ENCODE results near the gene ADAMTSL1. TPM values are rescaled to one million over a fixed set of nuclear protein-coding genes. Genes with fewer than 3 reads are reported as not detected.

The ADAMTSL1 gene
- total and polyA plus RNA-seq, 2 experiments from 2014 or later, result 2.3 to 5.0 TPM

DNA sequence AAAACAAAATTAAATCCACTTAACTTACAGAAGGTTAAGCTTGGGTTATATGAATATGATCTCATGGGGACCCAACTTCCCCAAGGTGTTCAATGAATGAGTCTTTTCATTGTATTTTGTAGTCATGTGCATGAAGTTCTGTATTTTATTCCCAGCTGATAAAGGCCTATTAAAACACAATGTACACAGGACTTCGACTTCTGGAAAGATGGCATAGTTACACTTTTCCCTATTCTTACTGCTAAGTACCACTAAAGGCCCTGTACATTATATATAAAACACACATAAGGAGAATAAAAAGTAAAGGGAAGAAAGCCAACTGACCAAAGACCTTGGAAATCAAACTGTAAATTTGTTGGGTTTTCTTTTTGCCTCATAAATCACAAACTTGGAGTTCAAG, 336.6 kb downstream of the ADAMTSL1 start:
- Mint-ChIP-seq H3K4me1 (peaks cover 3% of the 10 kb centered on the region), H3K27me3 (ENCODE audit: insufficient read depth, low read depth, poor library complexity) (peaks cover 1% of the 10 kb centered on the region), H3K9me3 (no peaks in the 10 kb centered on the region), H3K36me3 (ENCODE audit: low read depth) (no peaks in the 10 kb centered on the region), H3K4me3 (no peak overlapping the region), H3K27ac (no peak overlapping the region)
- Histone ChIP-seq H3F3A (replicated peaks; ENCODE audit: low read depth) (no peaks in the 10 kb centered on the region), H4K20me1 (replicated peaks; ENCODE audit: insufficient read depth) (no peaks in the 10 kb centered on the region), H3K79me2 (replicated peaks; ENCODE audit: insufficient read depth) (no peaks in the 10 kb centered on the region), H3K4me2 (no peak overlapping the region), H3K27me3 (ENCODE audit: insufficient read depth) (no peaks in the 10 kb centered on the region), H3K36me3 (ENCODE audit: insufficient read depth) (no peaks in the 10 kb centered on the region), H3K4me1 (ENCODE audit: insufficient read depth) (peaks cover 3% of the 10 kb centered on the region), H3K4me3 (no peak overlapping the region), H3K9me2 (ENCODE audit: insufficient read depth) (no peaks in the 10 kb centered on the region), H3K27ac (ENCODE audit: low read depth) (no peak overlapping the region), H2AFZ (no peak overlapping the region)
- TF ChIP-seq, protein P1, sequence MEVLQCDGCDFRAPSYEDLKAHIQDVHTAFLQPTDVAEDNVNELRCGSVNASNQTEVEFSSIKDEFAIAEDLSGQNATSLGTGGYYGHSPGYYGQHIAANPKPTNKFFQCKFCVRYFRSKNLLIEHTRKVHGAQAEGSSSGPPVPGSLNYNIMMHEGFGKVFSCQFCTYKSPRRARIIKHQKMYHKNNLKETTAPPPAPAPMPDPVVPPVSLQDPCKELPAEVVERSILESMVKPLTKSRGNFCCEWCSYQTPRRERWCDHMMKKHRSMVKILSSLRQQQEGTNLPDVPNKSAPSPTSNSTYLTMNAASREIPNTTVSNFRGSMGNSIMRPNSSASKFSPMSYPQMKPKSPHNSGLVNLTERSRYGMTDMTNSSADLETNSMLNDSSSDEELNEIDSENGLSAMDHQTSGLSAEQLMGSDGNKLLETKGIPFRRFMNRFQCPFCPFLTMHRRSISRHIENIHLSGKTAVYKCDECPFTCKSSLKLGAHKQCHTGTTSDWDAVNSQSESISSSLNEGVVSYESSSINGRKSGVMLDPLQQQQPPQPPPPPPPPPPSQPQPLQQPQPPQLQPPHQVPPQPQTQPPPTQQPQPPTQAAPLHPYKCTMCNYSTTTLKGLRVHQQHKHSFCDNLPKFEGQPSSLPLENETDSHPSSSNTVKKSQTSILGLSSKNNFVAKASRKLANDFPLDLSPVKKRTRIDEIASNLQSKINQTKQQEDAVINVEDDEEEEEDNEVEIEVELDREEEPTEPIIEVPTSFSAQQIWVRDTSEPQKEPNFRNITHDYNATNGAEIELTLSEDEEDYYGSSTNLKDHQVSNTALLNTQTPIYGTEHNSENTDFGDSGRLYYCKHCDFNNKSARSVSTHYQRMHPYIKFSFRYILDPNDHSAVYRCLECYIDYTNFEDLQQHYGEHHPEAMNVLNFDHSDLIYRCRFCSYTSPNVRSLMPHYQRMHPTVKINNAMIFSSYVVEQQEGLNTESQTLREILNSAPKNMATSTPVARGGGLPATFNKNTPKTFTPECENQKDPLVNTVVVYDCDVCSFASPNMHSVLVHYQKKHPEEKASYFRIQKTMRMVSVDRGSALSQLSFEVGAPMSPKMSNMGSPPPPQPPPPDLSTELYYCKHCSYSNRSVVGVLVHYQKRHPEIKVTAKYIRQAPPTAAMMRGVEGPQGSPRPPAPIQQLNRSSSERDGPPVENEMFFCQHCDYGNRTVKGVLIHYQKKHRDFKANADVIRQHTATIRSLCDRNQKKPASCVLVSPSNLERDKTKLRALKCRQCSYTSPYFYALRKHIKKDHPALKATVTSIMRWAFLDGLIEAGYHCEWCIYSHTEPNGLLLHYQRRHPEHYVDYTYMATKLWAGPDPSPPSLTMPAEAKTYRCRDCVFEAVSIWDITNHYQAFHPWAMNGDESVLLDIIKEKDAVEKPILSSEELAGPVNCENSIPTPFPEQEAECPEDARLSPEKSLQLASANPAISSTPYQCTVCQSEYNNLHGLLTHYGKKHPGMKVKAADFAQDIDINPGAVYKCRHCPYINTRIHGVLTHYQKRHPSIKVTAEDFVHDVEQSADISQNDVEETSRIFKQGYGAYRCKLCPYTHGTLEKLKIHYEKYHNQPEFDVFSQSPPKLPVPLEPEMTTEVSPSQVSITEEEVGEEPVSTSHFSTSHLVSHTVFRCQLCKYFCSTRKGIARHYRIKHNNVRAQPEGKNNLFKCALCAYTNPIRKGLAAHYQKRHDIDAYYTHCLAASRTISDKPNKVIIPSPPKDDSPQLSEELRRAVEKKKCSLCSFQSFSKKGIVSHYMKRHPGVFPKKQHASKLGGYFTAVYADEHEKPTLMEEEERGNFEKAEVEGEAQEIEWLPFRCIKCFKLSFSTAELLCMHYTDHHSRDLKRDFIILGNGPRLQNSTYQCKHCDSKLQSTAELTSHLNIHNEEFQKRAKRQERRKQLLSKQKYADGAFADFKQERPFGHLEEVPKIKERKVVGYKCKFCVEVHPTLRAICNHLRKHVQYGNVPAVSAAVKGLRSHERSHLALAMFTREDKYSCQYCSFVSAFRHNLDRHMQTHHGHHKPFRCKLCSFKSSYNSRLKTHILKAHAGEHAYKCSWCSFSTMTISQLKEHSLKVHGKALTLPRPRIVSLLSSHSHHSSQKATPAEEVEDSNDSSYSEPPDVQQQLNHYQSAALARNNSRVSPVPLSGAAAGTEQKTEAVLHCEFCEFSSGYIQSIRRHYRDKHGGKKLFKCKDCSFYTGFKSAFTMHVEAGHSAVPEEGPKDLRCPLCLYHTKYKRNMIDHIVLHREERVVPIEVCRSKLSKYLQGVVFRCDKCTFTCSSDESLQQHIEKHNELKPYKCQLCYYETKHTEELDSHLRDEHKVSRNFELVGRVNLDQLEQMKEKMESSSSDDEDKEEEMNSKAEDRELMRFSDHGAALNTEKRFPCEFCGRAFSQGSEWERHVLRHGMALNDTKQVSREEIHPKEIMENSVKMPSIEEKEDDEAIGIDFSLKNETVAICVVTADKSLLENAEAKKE (CRISPR knock-in tag; IDR thresholded peaks at IDR 0.05), result no peak
- TF ChIP-seq NANOG (IDR thresholded peaks at IDR 0.05; ENCODE audit: borderline replicate concordance), result no peak
- TF ChIP-seq STAT1 (IDR thresholded peaks at IDR 0.05; ENCODE audit: unreplicated experiment), result no peak
- no peak for TF ChIP-seq ZNF331 (CRISPR knock-in tag; IDR thresholded peaks at IDR 0.05; ENCODE audit: low read depth)
- TF ChIP-seq, protein P2, sequence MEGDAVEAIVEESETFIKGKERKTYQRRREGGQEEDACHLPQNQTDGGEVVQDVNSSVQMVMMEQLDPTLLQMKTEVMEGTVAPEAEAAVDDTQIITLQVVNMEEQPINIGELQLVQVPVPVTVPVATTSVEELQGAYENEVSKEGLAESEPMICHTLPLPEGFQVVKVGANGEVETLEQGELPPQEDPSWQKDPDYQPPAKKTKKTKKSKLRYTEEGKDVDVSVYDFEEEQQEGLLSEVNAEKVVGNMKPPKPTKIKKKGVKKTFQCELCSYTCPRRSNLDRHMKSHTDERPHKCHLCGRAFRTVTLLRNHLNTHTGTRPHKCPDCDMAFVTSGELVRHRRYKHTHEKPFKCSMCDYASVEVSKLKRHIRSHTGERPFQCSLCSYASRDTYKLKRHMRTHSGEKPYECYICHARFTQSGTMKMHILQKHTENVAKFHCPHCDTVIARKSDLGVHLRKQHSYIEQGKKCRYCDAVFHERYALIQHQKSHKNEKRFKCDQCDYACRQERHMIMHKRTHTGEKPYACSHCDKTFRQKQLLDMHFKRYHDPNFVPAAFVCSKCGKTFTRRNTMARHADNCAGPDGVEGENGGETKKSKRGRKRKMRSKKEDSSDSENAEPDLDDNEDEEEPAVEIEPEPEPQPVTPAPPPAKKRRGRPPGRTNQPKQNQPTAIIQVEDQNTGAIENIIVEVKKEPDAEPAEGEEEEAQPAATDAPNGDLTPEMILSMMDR (conservative IDR thresholded peaks at IDR 0.05; ENCODE audit: low read depth in 2 of 2), result no peak
- TF ChIP-seq ZNF114 (CRISPR knock-in tag; IDR thresholded peaks at IDR 0.05), result no peak
- no peak for TF ChIP-seq EZH2 (IDR thresholded peaks at IDR 0.05; ENCODE audit: low read depth, unreplicated experiment)
- TF ChIP-seq, protein P3, sequence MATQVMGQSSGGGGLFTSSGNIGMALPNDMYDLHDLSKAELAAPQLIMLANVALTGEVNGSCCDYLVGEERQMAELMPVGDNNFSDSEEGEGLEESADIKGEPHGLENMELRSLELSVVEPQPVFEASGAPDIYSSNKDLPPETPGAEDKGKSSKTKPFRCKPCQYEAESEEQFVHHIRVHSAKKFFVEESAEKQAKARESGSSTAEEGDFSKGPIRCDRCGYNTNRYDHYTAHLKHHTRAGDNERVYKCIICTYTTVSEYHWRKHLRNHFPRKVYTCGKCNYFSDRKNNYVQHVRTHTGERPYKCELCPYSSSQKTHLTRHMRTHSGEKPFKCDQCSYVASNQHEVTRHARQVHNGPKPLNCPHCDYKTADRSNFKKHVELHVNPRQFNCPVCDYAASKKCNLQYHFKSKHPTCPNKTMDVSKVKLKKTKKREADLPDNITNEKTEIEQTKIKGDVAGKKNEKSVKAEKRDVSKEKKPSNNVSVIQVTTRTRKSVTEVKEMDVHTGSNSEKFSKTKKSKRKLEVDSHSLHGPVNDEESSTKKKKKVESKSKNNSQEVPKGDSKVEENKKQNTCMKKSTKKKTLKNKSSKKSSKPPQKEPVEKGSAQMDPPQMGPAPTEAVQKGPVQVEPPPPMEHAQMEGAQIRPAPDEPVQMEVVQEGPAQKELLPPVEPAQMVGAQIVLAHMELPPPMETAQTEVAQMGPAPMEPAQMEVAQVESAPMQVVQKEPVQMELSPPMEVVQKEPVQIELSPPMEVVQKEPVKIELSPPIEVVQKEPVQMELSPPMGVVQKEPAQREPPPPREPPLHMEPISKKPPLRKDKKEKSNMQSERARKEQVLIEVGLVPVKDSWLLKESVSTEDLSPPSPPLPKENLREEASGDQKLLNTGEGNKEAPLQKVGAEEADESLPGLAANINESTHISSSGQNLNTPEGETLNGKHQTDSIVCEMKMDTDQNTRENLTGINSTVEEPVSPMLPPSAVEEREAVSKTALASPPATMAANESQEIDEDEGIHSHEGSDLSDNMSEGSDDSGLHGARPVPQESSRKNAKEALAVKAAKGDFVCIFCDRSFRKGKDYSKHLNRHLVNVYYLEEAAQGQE (IDR thresholded peaks at IDR 0.05; ENCODE audit: unreplicated experiment), result no peak
- no peak for TF ChIP-seq EZH2phosphoT487 (IDR thresholded peaks at IDR 0.05; ENCODE audit: unreplicated experiment)
- no peak for TF ChIP-seq JUNB (IDR thresholded peaks at IDR 0.05; ENCODE audit: unreplicated experiment)
- no peak for TF ChIP-seq CREB1 (CRISPR knock-in tag; IDR thresholded peaks at IDR 0.05; ENCODE audit: low read depth)
- no peak for TF ChIP-seq ETS1 (IDR thresholded peaks at IDR 0.05)
- no peak for TF ChIP-seq POLR2AphosphoS5 (IDR thresholded peaks at IDR 0.05; ENCODE audit: low read depth)
- DNase-seq (ENCODE audit: low spot score) (no peak), ATAC-seq (no peak)
